ENCODE measurements around the gene NRXN3.

NRXN3 gene

DNA sequence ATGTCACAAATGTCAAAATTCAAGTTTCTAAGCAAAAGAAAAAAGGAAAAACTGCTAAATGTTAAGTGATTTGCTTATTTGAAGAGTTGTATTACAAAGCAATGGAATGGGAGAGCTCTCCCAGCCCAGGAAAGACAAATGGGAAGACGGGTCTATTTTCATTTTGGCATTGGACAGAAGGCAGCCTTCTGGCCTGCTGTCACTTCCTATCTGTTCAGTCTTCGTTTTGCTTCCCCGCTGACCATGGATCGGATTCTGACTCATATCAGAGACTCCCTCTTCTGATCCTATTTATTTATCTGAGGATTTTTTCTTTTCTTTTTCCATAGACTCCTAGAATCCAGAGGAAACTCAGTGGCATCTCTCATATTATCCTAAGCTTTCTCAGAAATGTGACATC, 1406.3 kb downstream of the NRXN3 start:
- DNase-seq (ENCODE audit: low spot score): no peak
- Histone ChIP-seq H3K4me3 (no peak overlapping the region), H3K27ac (no peak overlapping the region)
- TF ChIP-seq, protein P1, sequence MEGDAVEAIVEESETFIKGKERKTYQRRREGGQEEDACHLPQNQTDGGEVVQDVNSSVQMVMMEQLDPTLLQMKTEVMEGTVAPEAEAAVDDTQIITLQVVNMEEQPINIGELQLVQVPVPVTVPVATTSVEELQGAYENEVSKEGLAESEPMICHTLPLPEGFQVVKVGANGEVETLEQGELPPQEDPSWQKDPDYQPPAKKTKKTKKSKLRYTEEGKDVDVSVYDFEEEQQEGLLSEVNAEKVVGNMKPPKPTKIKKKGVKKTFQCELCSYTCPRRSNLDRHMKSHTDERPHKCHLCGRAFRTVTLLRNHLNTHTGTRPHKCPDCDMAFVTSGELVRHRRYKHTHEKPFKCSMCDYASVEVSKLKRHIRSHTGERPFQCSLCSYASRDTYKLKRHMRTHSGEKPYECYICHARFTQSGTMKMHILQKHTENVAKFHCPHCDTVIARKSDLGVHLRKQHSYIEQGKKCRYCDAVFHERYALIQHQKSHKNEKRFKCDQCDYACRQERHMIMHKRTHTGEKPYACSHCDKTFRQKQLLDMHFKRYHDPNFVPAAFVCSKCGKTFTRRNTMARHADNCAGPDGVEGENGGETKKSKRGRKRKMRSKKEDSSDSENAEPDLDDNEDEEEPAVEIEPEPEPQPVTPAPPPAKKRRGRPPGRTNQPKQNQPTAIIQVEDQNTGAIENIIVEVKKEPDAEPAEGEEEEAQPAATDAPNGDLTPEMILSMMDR (IDR thresholded peaks at IDR 0.05): no peak

DNA sequence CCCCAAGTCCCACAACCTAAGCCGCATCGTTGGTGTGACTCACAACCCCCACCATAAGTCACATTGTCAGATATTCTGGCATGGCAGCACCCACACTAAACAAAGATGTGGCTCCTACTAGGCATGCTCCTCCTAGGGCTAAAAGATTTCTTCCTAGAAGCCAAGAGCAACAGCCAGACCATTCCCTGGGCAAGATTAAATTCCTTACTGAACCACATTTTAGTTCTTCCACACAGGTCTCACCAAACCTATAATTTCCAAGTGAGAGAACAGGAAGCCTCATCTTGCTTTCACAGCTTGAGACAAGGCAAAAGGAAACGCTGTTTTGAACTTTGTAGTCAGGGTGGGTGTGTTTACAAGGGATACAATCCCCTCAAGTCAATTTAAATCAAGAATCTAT, 1408.3 kb downstream of the NRXN3 start:
- TF ChIP-seq, protein P1 (IDR thresholded peaks at IDR 0.05): no peak
- no peak overlapping the region for H3K4me3 ChIP-seq
- no peak for DNase-seq (ENCODE audit: low spot score)
- H3K27ac ChIP-seq: no peak overlapping the region

DNA sequence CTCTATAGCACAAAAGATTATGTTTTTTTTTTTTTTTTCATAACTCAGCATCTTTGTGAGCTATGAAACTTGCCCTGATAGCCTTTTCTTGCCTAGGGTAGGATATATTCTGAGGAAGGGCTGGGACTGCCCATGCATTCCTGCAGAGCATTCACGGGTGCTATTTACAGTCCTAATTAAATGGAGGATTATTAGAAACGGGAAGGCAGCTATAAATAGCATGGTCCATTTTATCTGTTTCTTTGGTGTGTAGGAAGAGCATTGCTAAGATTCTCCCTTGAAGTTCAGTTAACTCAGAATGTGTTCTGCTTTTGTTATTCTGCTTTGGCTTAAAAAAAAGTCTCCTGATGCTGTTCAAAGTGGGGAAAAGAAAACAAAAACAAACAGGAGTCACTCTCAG, 1410.2 kb downstream of the NRXN3 start:
- H3K27ac ChIP-seq: no peak overlapping the region
- DNase-seq (ENCODE audit: low spot score): no peak
- H3K4me3 ChIP-seq: no peak overlapping the region
- TF ChIP-seq, protein P1 (IDR thresholded peaks at IDR 0.05): no peak

DNA sequence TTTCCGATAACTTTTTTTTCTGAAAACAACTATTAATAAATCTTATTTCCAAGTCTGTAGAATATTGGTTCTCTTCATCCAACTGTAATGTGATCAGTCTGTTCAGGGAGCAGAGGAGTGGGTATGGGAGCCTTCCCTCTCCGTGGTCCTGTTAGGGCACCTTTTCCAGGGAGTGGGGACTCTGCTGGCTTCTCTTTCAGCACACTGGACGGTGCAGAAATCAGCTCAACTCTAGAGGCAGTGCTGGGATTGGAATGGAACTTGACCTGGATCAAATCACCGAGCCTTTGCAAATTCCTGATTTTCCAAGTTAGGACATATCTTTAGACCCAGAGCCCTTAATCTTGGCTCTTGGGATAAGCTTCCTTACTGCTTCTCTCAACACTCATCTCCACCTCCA, 1410.7 kb downstream of the NRXN3 start:
- no peak overlapping the region for H3K27ac ChIP-seq
- TF ChIP-seq, protein P1 (IDR thresholded peaks at IDR 0.05): no peak
- no peak for DNase-seq (ENCODE audit: low spot score)
- H3K4me3 ChIP-seq: no peak overlapping the region

DNA sequence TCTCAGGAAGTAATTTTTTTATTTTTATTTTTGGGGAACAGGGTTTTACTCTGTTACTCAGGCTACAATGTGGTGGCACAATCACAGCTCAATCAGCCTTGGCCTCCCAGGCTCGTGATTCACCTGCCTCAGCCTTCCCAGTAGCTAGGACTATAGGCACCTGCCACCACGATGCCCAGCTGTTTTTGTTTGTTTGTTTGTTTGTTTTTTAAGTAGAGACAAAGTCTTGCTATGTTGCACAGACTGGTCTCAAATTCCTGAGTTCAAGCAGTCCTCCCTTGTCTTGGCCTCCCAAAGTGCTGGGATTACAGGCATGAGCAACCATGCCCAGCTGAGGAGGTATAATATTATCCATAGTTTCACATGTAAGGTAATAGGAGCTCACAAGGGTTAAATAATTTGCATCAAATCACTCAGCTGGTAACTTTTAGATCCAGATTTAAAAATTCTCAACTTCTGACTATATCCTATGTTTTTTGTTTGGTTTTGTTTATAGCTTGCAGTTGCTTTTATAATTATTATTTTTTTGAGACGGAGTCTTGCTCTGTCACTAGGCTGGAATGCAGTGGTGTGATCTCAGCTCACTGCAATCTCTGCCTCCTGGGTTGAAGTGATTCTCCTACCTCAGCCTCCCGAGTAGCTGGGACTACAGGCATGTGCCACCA, 1411.9 kb downstream of the NRXN3 start:
- H3K27ac ChIP-seq: no peak overlapping the region
- TF ChIP-seq, protein P1 (IDR thresholded peaks at IDR 0.05): no peak
- H3K4me3 ChIP-seq: no peak overlapping the region
- DNase-seq (ENCODE audit: low spot score): no peak

DNA sequence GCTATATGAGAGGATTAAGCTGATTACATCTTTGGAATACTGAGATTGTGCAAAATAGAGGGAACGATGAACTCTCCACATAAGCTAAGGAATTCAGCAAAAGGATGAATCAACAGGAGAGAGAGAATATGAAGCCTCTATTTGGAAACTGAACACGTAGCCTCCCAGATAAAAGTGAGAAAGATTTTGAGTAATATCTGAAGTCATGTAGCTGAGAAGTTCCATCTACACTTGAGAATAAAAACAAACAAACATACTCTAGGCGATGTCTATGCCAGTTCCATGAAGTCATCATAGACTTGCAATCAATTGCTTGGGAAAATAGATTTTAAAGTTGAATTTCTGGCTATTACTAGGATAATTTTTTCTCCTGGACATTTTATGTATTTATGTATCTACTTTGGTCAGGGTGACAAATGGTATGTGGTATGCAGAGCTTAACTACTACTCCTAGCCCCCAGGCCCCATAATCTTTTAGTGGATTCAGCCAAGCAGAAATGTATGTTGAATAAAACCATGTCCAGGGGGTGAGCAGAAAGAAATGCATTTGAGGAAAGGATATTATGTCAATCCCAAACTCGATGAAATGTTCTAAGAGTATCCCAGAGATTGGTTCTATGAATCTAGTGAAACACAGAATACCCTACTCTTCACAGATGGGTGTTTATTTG, 1413.7 kb downstream of the NRXN3 start:
- DNase-seq (ENCODE audit: low spot score): no peak
- TF ChIP-seq, protein P1 (IDR thresholded peaks at IDR 0.05): no peak
- Histone ChIP-seq H3K27ac (no peak overlapping the region), H3K4me3 (no peak overlapping the region)

DNA sequence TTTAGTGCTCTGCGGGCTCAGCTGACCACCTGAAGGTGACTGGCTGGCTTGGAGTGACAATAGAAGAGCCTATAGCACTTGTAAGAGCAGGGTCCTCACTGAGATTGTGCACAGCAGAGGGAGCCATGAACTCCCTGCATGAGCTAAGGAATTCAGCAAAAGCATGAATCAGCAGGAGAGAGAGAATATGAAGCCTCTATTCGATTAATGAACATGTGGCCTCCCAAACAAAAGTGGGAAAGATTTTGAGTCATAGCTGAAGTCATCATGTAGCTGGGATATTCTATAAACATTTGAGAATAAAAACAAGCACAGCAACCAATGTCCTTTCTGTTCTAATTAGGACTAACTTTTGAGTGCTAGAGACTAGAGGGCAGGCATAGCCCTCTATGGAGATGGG, 1414.5 kb downstream of the NRXN3 start:
- TF ChIP-seq, protein P1 (IDR thresholded peaks at IDR 0.05): no peak
- Histone ChIP-seq H3K27ac (no peak overlapping the region), H3K4me3 (no peak overlapping the region)
- no peak for DNase-seq (ENCODE audit: low spot score)

Data from coronary artery (tissue), 2 donors.